ENCODE data around the gene TMEM63C.

GRCh38 chr14:77201696-77202095, 20.1 kb downstream of the TMEM63C start:
- TF ChIP-seq CTCF (IDR thresholded peaks at IDR 0.05; ENCODE audit: insufficient read depth, low read length, poor library complexity, severe bottlenecking) = no peak
- no peak for TF ChIP-seq EZH2phosphoT487 (conservative IDR thresholded peaks at IDR 0.05; ENCODE audit: low read length)
